SH-SY5Y (cell line): ENCODE results near the gene RSPH6A.

Source experiments
- GATA2 ChIP-seq: IDR thresholded peaks from 2 replicates; pipeline ENCODE4 v1.6.1; 2011; ENCODE audit warnings: mild to moderate bottlenecking, low read depth, low read length
- GATA3 ChIP-seq: IDR thresholded peaks from 2 replicates; pipeline ENCODE4 v1.6.1; 2011; ENCODE audit warnings: low read depth, mild to moderate bottlenecking, low read length, moderate library complexity

DNA sequence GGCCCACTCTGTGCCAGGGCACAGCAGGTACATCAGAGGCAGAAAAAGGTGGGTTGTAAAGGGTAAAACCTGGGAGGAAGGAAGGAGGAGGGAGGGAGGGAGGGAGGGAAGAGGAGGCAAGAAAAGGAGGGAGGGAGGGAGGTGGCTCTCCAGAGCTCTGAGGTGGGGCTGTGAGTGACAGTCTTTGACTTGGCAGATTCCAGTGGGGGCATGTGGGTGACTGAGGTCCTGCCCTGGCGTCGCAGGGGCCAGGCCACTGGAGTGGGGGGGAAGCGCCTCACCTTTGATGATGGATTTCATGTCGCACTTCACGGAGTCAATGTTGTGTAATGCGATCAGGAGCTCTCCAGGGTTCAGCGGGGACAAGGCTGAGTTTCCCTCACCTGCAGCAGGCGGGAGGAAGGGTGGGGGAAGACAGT, 6.0 kb upstream of the RSPH6A start:
- TF ChIP-seq GATA3 (no peak), GATA2 (no peak)
